Measurements from ENCODE around the gene NPLOC4. TPM values are rescaled to one million over a fixed set of nuclear protein-coding genes. Genes with fewer than 3 reads are reported as not detected.

The NPLOC4 gene
- polyA plus RNA-seq, 1 of the 3 experiments (the other 2 are of a cell fraction) = 88.6 TPM

DNA sequence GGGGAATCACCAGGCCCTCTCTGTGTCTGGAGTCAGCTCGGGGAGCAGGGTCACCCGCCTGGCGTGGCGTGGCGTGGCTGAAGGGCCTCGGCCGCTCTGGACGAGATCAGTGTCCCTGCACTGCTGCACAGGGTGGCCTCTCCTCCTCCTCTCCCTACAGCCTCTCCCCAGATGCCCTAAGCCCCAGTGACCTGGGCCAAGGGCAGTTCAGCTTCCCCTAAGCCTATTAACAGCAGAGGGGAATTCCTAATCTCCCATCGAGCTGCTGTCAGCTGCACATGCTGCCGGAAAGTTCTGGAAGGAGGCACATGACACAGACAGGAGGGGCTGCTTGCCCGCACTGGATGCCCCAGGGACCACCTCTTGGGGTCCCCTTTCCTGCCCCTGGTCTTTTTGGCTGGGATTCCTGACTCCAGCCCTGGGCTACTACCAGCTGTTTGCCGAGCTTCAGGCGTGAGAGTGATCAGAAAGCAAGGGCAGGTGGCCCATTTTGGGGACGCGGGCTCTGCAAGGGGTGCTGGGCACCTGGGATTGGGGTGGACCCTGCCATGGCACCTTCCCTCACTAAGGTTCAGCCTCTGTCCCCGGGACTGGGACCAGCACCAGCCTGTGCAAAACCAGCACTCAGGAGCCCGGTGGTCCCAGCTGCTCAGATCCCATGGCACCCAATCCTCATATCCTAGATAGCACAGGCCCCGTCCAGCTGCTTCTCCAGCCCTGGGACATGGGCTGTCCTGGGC lies 18.6 kb upstream of the NPLOC4 start:
- Histone ChIP-seq H3K36me3 (replicated peaks in 1 of 2; ENCODE audit: control insufficient read depth in 1 of 2, insufficient read depth in 2 of 2, low read length in 1 of 2) (no peaks in the 10 kb centered on the region), H3K27me3 (ENCODE audit: insufficient read depth) (no peaks in the 10 kb centered on the region), H2AFZ (ENCODE audit: low read depth) (no peak overlapping the region), H3K27ac (ENCODE audit: low read depth in 2 of 2, low read length in 1 of 2) (no peak overlapping the region), H3K9ac (no peak overlapping the region), H3K4me3 (ENCODE audit: low read depth in 2 of 2, low read length in 1 of 2) (no peak overlapping the region), H3K4me2 (no peak overlapping the region), H3K4me1 (ENCODE audit: control insufficient read depth in 1 of 2, insufficient read depth in 2 of 2, low read depth in 1 of 2, low read length in 1 of 2) (peaks cover 6 to 7% of the 10 kb centered on the region in 2 experiments; a peak in 2 of 4 replicates), H4K20me1 (ENCODE audit: insufficient read depth) (no peaks in the 10 kb centered on the region), H3K9me3 (no peaks in the 10 kb centered on the region), H3K9me2 (no peaks in the 10 kb centered on the region), H3K79me2 (ENCODE audit: insufficient read depth) (no peaks in the 10 kb centered on the region), H3F3A (replicated peaks; ENCODE audit: insufficient read depth) (peaks cover 3% of the 10 kb centered on the region)
- ChIA-PET CTCF (interaction anchor here (1.0 to 1.3 kb wide), 3 partner anchors 10 to 14 kb away, joined by 3 to 4 read pairs (median 4); no protein-coding TSS in a partner anchor), POLR2A (interaction anchor here (1.9 kb wide), 1 partner anchor 10 kb away, joined by 7 read pairs; the partner anchor contains the start of genes CCDC137 and OXLD1)
- TF ChIP-seq JUND (IDR thresholded peaks at IDR 0.05) (no peak), RCOR1 (IDR thresholded peaks at IDR 0.05; ENCODE audit: low read length) (no peak), FOSL2 (IDR thresholded peaks at IDR 0.05; ENCODE audit: borderline replicate concordance, low read depth) (no peak), YY1 (IDR thresholded peaks at IDR 0.05; ENCODE audit: low read depth) (no peak), TAF1 (IDR thresholded peaks at IDR 0.05; ENCODE audit: borderline replicate concordance, low read depth, low read length) (no peak), FOXM1 (IDR thresholded peaks at IDR 0.05; ENCODE audit: low read depth) (no peak), ELF1 (IDR thresholded peaks at IDR 0.05) (no peak), RAD21 (IDR thresholded peaks at IDR 0.05; ENCODE audit: low read length) (no peak), NRF1 (IDR thresholded peaks at IDR 0.05; ENCODE audit: low read depth, low read length) (no peak), SMC3 (IDR thresholded peaks at IDR 0.05; ENCODE audit: low read depth, low read length) (no peak), TEAD4 (IDR thresholded peaks at IDR 0.05; ENCODE audit: borderline replicate concordance, insufficient read depth) (no peak), FOXJ3 (CRISPR knock-in tag; IDR thresholded peaks at IDR 0.05) (no peak), GABPA (IDR thresholded peaks at IDR 0.05; ENCODE audit: low read depth) (no peak), EZH2phosphoT487 (IDR thresholded peaks at IDR 0.05; ENCODE audit: borderline replicate concordance, low read depth) (no peak), SIN3A (IDR thresholded peaks at IDR 0.05; ENCODE audit: borderline replicate concordance, low read depth, low read length) (no peak)
- TF ChIP-seq, protein P1, sequence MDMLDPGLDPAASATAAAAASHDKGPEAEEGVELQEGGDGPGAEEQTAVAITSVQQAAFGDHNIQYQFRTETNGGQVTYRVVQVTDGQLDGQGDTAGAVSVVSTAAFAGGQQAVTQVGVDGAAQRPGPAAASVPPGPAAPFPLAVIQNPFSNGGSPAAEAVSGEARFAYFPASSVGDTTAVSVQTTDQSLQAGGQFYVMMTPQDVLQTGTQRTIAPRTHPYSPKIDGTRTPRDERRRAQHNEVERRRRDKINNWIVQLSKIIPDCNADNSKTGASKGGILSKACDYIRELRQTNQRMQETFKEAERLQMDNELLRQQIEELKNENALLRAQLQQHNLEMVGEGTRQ (IDR thresholded peaks at IDR 0.05; ENCODE audit: borderline replicate concordance, low read depth, low read length) = no peak
- TF ChIP-seq, protein P2, sequence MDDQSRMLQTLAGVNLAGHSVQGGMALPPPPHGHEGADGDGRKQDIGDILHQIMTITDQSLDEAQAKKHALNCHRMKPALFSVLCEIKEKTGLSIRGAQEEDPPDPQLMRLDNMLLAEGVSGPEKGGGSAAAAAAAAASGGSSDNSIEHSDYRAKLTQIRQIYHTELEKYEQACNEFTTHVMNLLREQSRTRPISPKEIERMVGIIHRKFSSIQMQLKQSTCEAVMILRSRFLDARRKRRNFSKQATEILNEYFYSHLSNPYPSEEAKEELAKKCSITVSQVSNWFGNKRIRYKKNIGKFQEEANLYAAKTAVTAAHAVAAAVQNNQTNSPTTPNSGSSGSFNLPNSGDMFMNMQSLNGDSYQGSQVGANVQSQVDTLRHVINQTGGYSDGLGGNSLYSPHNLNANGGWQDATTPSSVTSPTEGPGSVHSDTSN (IDR thresholded peaks at IDR 0.05) = no peak
- TF ChIP-seq, protein P3, sequence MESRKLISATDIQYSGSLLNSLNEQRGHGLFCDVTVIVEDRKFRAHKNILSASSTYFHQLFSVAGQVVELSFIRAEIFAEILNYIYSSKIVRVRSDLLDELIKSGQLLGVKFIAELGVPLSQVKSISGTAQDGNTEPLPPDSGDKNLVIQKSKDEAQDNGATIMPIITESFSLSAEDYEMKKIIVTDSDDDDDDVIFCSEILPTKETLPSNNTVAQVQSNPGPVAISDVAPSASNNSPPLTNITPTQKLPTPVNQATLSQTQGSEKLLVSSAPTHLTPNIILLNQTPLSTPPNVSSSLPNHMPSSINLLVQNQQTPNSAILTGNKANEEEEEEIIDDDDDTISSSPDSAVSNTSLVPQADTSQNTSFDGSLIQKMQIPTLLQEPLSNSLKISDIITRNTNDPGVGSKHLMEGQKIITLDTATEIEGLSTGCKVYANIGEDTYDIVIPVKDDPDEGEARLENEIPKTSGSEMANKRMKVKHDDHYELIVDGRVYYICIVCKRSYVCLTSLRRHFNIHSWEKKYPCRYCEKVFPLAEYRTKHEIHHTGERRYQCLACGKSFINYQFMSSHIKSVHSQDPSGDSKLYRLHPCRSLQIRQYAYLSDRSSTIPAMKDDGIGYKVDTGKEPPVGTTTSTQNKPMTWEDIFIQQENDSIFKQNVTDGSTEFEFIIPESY (IDR thresholded peaks at IDR 0.05; ENCODE audit: borderline replicate concordance, low read depth) = no peak
- TF ChIP-seq, protein P4, sequence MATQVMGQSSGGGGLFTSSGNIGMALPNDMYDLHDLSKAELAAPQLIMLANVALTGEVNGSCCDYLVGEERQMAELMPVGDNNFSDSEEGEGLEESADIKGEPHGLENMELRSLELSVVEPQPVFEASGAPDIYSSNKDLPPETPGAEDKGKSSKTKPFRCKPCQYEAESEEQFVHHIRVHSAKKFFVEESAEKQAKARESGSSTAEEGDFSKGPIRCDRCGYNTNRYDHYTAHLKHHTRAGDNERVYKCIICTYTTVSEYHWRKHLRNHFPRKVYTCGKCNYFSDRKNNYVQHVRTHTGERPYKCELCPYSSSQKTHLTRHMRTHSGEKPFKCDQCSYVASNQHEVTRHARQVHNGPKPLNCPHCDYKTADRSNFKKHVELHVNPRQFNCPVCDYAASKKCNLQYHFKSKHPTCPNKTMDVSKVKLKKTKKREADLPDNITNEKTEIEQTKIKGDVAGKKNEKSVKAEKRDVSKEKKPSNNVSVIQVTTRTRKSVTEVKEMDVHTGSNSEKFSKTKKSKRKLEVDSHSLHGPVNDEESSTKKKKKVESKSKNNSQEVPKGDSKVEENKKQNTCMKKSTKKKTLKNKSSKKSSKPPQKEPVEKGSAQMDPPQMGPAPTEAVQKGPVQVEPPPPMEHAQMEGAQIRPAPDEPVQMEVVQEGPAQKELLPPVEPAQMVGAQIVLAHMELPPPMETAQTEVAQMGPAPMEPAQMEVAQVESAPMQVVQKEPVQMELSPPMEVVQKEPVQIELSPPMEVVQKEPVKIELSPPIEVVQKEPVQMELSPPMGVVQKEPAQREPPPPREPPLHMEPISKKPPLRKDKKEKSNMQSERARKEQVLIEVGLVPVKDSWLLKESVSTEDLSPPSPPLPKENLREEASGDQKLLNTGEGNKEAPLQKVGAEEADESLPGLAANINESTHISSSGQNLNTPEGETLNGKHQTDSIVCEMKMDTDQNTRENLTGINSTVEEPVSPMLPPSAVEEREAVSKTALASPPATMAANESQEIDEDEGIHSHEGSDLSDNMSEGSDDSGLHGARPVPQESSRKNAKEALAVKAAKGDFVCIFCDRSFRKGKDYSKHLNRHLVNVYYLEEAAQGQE (IDR thresholded peaks at IDR 0.05; ENCODE audit: low read depth, low read length) = no peak
- TF ChIP-seq, protein P5, sequence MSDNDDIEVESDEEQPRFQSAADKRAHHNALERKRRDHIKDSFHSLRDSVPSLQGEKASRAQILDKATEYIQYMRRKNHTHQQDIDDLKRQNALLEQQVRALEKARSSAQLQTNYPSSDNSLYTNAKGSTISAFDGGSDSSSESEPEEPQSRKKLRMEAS (IDR thresholded peaks at IDR 0.05; ENCODE audit: low read depth) = no peak
- 79% methylated on average over 14 of the region's 18 CpGs for WGBS (ENCODE audit: low lambda C conversion rate)
- DNase-seq = no peak

Data from SK-N-SH (cell line).